ENCODE measurements around the gene UPK2. TPM values are rescaled to one million over a fixed set of nuclear protein-coding genes. Genes with fewer than 3 reads are reported as not detected.

UPK2 gene
- not detected for total RNA-seq

DNA sequence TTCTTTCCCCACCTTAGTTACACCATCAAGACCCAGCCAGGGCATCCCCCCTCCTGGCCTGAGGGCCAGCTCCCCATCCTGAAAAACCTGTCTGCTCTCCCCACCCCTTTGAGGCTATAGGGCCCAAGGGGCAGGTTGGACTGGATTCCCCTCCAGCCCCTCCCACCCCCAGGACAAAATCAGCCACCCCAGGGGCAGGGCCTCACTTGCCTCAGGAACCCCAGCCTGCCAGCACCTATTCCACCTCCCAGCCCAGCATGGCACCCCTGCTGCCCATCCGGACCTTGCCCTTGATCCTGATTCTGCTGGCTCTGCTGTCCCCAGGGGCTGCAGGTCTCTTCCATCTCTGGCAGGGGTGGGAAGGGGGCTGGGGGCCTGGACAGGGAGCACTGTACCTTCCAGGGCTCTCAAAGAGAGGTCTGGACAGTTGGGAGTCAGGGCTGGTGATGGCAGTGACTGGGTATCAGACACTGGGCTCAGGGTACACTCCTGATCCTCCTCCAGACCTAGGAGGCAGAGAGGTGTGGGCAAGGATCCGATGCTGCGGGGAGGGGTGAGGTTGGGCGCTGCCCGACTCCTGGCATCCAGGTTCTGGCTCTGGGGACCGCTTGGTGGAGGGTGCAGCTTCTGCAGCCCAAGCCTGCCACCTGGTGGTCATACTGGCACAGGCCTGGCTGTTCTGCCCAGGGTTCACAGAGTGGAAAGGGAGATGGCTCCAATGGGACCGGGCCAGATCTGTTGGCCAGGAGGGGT is at the start of gene UPK2:
Gene UPK2, plus strand, starts transcription at position 205 of the 753 bp plus-strand sequence. Its CDS starts 53 bp downstream, at position 258.
- ATAC-seq (peak; percentile 100), DNase-seq (peak; percentile 90)
- Mint-ChIP-seq H3K27me3 (peaks cover 2% of the 10 kb centered on the region), H3K27ac (no peak within 1 kb of the TSS), H3K36me3 (no peaks in the 10 kb centered on the region), H3K4me1 (no peaks in the 10 kb centered on the region), H3K9me3 (ENCODE audit: low read depth) (no peaks in the 10 kb centered on the region), H3K4me3 (no peak within 1 kb of the TSS)
- CTCF ChIA-PET = interaction anchor here (0.6 to 7.7 kb wide), 26 partner anchors 9 to 363 kb away, joined by 3 to 52 read pairs (median 4); partner anchors contain the start of genes BCL9L and PHLDB1

DNA sequence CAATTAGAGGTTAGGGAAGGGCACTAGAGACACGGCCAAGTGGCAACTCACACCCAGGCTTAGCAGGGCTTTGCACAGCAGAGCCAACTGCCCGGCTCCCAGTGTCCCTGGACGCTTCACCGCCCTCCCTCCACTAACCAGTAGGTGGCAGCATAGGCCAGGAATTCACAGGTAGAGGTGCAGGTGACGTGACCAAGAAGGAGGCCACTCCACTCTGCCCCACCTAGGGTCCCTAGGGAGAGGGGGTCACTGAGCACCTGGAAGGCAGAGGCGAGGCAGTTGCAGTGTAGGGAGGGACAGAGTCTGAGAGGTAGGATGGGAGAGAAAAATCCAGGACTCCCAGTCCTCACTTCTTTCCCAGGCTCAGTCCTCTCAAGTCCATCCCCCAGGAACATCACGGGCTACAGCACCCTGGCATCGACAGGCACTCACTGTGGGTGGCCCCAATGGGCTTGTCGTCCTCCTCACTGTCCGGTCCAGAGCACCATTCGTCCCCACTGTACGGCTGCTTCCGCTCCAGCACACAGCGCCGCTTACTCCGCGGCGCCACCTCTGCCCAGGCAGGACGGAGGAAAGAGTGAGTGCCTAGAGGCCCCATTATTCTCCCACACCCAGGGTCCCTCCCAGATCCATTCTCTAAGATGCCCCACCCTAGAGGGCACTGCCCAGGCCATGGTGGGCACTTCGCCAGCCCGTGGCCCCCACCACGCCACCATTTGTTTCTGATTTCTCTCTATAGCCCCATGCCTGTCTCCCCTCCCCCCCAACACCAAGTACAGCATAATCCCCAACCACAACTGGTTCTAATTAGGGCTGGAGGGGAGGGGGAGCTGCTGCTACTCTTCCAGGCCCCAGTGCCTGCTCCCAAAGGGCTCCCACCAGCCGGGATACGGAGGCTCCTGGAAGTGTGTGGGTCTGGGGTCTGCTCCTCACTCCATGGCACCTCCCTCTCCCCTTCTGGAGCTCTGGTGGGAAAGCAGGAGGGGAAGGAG is 48.8 kb upstream of the UPK2 start:
- H3K9me3 Mint-ChIP-seq (ENCODE audit: low read depth) = no peaks in the 10 kb centered on the region
- H3K4me1 Mint-ChIP-seq = peaks cover 27% of the 10 kb centered on the region
- DNase-seq (peak; percentile 91), ATAC-seq (peak; percentile 79)
- CTCF ChIA-PET = interaction anchor here (0.8 to 3.3 kb wide), 10 partner anchors 12 to 219 kb away, joined by 3 to 21 read pairs (median 3); partner anchors contain the start of gene UPK2
- no peaks in the 10 kb centered on the region for H3K27me3 Mint-ChIP-seq
- no peak overlapping the region for H3K27ac Mint-ChIP-seq
- H3K4me3 Mint-ChIP-seq = no peak overlapping the region
- H3K36me3 Mint-ChIP-seq = peaks cover 8% of the 10 kb centered on the region

DNA sequence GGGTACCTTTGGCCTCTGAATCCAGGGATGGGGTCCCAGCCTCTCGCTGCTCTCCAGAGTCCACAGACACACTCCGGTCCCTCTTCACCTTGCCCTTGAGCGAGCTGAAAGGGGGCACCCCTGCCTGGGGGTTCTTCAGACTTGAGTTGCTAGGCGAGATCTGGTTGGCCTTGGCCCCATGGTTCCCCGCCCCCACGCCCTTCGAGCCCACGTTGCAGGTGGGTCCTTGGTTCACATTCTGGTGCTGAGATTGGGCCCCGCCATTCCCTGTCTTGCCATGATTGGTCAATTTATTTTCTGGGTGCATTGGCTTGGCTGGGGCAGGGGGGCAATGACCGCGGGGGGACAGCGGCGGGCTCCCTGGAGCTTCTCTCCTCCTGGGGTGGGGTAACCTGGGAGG is 47.8 kb upstream of the UPK2 start:
- CTCF ChIA-PET = interaction anchor here (0.8 to 1.4 kb wide), 5 partner anchors 13 to 220 kb away, joined by 3 to 5 read pairs (median 3); no protein-coding TSS in a partner anchor
- peaks cover 36% of the 10 kb centered on the region for H3K4me1 Mint-ChIP-seq
- peaks cover 8% of the 10 kb centered on the region for H3K36me3 Mint-ChIP-seq
- H3K27ac Mint-ChIP-seq = no peak overlapping the region
- no peak overlapping the region for H3K4me3 Mint-ChIP-seq
- no peak for DNase-seq
- H3K27me3 Mint-ChIP-seq = no peaks in the 10 kb centered on the region
- H3K9me3 Mint-ChIP-seq (ENCODE audit: low read depth) = no peaks in the 10 kb centered on the region
- ATAC-seq = no peak

GRCh38 chr11:118908901-118909618 is 47.0 kb upstream of the UPK2 start:
- Mint-ChIP-seq H3K36me3 (peaks cover 8% of the 10 kb centered on the region), H3K4me1 (peaks cover 42% of the 10 kb centered on the region), H3K4me3 (no peak overlapping the region), H3K27me3 (no peaks in the 10 kb centered on the region), H3K9me3 (ENCODE audit: low read depth) (no peaks in the 10 kb centered on the region), H3K27ac (no peak overlapping the region)
- DNase-seq (no peak), ATAC-seq (no peak)
- CTCF ChIA-PET = interaction anchor here (0.8 to 1.4 kb wide), 3 partner anchors 13 to 48 kb away, joined by 3 to 4 read pairs (median 4); no protein-coding TSS in a partner anchor

DNA sequence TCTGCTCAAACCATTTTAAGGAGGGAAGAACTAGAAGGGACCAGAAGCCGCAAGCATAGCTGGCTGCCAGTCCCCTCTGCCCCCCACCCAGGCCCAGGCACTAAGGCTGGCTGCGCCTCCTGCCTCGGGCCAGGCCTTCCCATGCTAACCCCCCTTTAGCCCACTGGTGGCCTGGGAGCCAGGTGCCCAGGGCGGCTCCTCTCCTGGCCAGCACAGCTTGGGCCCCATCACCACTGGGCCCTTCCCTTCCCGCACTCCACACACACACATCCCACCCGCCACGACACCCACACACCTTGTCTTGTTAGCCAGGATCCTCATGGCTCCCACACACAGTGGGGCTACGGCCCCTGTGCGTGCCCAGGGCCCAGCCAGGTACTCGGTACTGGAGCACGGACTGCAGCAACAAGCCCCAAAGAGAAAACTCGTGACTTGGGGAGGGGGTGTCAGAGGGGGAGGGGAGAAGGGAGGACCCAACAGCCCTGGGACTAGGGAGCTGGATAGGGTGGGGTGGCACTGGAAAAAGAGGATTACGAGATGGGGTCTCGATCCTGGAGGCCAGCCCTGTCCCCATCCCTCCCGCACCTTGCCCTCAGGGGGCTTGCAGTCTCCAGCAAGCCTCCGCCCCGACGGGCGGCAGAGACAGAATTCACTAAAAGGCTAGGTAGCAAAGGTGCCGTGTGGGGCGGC is 46.3 kb upstream of the UPK2 start:
- Mint-ChIP-seq H3K27me3 (no peaks in the 10 kb centered on the region), H3K9me3 (ENCODE audit: low read depth) (no peaks in the 10 kb centered on the region), H3K36me3 (peaks cover 8% of the 10 kb centered on the region), H3K4me3 (no peak overlapping the region), H3K27ac (no peak overlapping the region), H3K4me1 (peaks cover 49% of the 10 kb centered on the region)
- CTCF ChIA-PET = interaction anchor here (0.8 to 2.9 kb wide), 3 partner anchors 14 to 219 kb away, joined by 3 to 21 read pairs (median 4); no protein-coding TSS in a partner anchor
- no peak for ATAC-seq
- no peak for DNase-seq

DNA sequence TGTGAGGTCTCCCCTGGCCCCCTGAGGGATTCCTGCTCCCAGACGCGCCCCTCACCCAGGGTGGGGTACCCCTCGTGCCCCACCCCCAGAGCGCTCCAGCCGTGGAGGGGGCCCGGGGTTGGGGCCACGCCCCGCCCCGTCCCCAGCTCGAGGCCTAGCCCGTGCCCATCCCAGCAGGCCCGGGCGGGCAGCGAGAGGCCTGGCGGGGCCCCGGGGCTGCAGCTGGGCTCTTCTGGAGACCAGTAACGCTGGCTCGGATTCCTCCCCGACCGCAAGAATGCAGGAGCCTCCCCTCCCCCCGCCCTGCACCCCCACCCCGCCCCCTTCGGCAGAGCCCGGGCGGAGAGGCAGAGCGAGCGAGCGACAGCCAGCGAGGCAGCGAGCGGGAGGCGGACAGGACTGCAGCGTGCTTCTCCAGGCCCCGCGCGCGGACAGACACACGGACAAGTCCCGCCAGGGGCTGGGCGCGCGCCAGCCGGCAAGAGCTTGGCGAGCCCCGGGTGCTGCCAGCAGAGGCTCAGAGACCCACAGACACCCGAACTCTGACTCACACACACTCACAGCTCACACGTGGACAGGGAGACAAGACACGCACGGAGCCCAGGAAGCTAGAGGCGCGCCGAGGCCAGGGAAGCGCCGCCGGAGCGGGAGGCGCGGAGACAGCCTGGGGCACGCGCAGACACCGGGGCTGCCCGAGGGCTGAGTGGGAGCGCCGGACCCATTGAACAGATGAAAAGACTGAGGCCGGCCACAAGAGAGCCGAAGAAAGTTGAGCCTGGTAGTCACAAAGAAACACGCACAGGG is 45.6 kb upstream of the UPK2 start:
- CTCF ChIA-PET = interaction anchor here (0.6 to 3.0 kb wide), 3 partner anchors 46 to 220 kb away, joined by 3 to 21 read pairs (median 14); partner anchors contain the start of gene UPK2
- Mint-ChIP-seq H3K27ac (peak overlapping the region; percentile 52), H3K4me1 (peaks cover 57% of the 10 kb centered on the region), H3K36me3 (peaks cover 8% of the 10 kb centered on the region), H3K9me3 (ENCODE audit: low read depth) (no peaks in the 10 kb centered on the region), H3K4me3 (peak overlapping the region; percentile 61), H3K27me3 (no peaks in the 10 kb centered on the region)
- no peak for ATAC-seq
- no peak for DNase-seq

DNA sequence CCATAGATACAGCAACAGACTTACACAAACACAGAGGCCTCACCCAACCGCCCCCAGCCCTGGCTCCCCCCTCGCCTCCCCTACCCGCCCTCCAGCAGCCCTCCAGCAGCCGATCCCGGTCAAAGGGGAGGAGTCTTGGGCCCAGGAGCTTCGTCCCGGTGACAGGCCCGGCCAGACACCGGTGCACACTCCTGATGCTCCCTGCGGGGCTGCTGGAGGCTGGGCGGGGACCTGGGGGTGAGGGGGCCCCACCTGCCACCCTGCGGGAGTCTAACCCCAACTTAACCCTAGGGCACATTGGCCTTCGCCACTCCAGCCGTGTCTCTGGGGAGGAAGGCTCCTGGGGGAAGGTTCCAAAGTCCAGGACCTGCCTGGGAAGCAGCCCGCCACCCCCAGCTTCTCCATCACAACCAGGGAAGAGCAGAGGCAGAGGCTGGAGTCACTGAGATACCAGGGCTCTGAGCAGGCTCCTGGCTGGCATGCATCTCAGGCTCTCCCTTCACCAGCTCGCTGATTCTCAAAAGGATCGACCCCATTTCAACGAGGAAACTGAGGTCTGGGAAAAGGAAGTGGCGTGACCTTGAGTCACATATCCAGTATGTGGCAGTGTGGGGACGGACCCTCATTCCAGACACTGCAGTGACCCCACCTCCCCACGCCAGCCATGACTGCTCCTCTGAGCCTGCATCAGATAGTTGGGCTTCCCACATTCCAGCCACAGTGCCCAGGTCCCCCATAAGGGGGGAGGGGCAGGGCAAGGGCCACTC is 44.8 kb upstream of the UPK2 start:
- peak overlapping the region; percentile 93 for H3K27ac Mint-ChIP-seq
- H3K4me1 Mint-ChIP-seq = peaks cover 65% of the 10 kb centered on the region
- peaks cover 8% of the 10 kb centered on the region for H3K36me3 Mint-ChIP-seq
- peak overlapping the region; percentile 61 for H3K4me3 Mint-ChIP-seq
- H3K9me3 Mint-ChIP-seq (ENCODE audit: low read depth) = no peaks in the 10 kb centered on the region
- no peaks in the 10 kb centered on the region for H3K27me3 Mint-ChIP-seq
- ATAC-seq (no peak), DNase-seq (no peak)
- CTCF ChIA-PET = interaction anchor here (0.6 to 4.7 kb wide), 7 partner anchors 34 to 221 kb away, joined by 3 to 34 read pairs (median 12); partner anchors contain the start of genes DDX6, SLC37A4 and UPK2

DNA sequence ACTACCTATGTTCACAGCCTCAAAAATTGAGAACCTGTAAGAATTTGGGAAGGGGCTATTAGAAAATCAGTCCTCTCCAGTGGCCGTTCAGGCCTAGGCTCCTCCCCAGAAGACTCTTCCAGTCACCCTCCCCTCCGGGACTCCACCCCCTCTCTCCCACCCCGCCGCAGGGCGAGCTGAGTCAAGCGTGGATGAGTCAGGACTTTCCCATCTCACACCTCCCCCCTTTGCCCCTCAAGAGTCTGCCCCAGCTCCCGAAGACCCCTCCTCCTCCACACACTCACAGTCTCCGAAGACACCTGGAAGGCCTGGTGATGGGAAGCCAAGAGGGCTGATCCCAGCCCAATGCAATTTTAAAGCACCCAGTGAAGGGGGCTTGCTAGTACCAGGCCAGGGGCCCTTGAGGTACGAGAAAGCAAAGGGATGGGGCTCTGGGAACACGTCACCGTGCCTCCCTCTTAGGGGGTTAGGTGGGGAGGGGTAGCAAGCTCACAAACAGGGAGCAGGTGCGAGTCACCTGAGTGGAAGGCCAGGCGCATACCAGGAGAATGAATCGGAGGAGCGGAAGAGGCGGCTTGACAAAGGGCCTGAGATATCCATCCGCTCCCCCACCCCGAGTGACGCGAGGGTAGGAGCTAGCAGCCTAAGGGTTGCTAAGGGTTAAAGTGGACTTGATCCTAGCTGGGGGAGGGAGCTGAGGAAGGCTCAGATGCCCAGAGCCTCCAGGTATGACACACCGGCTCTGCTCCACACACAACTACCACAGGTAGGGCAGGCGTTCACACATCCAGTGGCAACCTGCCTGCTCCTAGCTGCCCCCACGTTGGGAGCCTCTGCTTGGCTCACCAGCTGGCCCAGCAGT is 44.0 kb upstream of the UPK2 start:
- Mint-ChIP-seq H3K27ac (peak overlapping the region; percentile 93), H3K4me1 (peaks cover 73% of the 10 kb centered on the region), H3K36me3 (peaks cover 4% of the 10 kb centered on the region), H3K27me3 (no peaks in the 10 kb centered on the region), H3K4me3 (peak overlapping the region; percentile 6), H3K9me3 (ENCODE audit: low read depth) (no peaks in the 10 kb centered on the region)
- CTCF ChIA-PET = interaction anchor here (1.1 to 4.7 kb wide), 11 partner anchors 17 to 221 kb away, joined by 3 to 34 read pairs (median 6); partner anchors contain the start of genes CENATAC, DDX6, SLC37A4 and UPK2
- ATAC-seq (peak; percentile 50), DNase-seq (peak; percentile 83)

- ATAC-seq = no peak
- no peaks in the 10 kb centered on the region for H3K36me3 Mint-ChIP-seq
- H3K4me3 Mint-ChIP-seq = peak overlapping the region; percentile 6
- no peaks in the 10 kb centered on the region for H3K9me3 Mint-ChIP-seq (ENCODE audit: low read depth)
- H3K4me1 Mint-ChIP-seq = peaks cover 78% of the 10 kb centered on the region
- CTCF ChIA-PET = interaction anchor here (0.6 to 4.7 kb wide), 14 partner anchors 8 to 223 kb away, joined by 3 to 34 read pairs (median 6); partner anchors contain the start of genes CENATAC, DDX6 and UPK2
- DNase-seq = peak; percentile 55
- peak overlapping the region; percentile 93 for H3K27ac Mint-ChIP-seq
- no peaks in the 10 kb centered on the region for H3K27me3 Mint-ChIP-seq
Measured at GRCh38 chr11:118912742-118913410, 43.2 kb upstream of the UPK2 start.
